ENCODE data around the gene MYO1E. TPM values are rescaled to one million over a fixed set of nuclear protein-coding genes. Genes with fewer than 3 reads are reported as not detected.

Gene MYO1E
- total RNA-seq, 6 experiments from 2014 or later = 108 to 142 (median 115) TPM

DNA sequence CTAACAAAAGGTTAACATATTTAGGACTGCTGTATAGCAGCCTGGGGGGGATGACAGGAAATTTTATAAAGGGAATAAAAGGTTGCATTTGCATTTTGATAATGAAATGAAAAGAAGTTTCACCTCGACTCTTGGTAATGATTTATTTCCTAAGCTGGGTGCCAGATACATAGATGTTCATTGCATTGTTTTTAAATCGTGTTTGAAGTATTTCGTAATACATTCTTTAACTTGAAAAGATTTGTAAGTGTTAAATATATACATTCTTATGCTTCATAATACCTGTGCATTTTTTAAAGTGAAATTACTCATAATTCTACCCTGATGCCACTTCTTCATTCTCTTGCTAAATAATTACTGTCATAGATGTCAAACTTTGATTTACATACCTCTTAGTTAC is 143.2 kb downstream of the MYO1E start:
- Mint-ChIP-seq H3K9me3 (peaks cover 4% of the 10 kb centered on the region; the same call in 1 of the 2 replicates), H3K27ac (no peak overlapping the region), H3K4me1 (ENCODE audit: low read depth) (peaks cover 45% of the 10 kb centered on the region), H3K4me3 (no peak overlapping the region), H3K36me3 (ENCODE audit: low read depth) (peaks cover 44% of the 10 kb centered on the region), H3K27me3 (ENCODE audit: insufficient read depth) (peaks cover 7% of the 10 kb centered on the region)
- TF ChIP-seq, protein P1, sequence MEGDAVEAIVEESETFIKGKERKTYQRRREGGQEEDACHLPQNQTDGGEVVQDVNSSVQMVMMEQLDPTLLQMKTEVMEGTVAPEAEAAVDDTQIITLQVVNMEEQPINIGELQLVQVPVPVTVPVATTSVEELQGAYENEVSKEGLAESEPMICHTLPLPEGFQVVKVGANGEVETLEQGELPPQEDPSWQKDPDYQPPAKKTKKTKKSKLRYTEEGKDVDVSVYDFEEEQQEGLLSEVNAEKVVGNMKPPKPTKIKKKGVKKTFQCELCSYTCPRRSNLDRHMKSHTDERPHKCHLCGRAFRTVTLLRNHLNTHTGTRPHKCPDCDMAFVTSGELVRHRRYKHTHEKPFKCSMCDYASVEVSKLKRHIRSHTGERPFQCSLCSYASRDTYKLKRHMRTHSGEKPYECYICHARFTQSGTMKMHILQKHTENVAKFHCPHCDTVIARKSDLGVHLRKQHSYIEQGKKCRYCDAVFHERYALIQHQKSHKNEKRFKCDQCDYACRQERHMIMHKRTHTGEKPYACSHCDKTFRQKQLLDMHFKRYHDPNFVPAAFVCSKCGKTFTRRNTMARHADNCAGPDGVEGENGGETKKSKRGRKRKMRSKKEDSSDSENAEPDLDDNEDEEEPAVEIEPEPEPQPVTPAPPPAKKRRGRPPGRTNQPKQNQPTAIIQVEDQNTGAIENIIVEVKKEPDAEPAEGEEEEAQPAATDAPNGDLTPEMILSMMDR (IDR thresholded peaks at IDR 0.05) = no peak
- DNase-seq = no peak

DNA sequence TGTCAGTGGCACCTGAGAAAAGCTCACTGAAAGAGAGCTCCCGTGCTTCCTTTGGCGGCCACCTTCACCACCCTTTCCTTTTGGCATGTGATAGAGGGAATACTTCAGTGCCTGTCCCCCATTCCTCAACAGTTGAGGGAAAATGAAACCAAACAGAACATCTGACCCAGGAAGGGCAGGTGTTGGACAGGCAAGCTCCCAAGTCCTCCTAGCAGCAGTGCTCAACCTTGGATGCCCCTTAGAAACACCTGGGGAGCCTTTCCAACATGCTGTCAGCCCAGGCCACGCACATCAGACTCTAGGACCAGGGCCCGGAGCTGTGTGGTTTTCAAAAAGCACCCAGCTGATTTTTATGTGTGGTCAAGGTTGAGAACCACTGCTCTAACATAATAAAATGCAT is 143.7 kb downstream of the MYO1E start:
- Mint-ChIP-seq H3K36me3 (ENCODE audit: low read depth) (peaks cover 44% of the 10 kb centered on the region), H3K27me3 (ENCODE audit: insufficient read depth) (peaks cover 7% of the 10 kb centered on the region), H3K4me1 (ENCODE audit: low read depth) (peaks cover 49% of the 10 kb centered on the region), H3K4me3 (no peak overlapping the region), H3K9me3 (peaks cover 4% of the 10 kb centered on the region; the same call in 1 of the 2 replicates), H3K27ac (no peak overlapping the region)
- TF ChIP-seq, protein P1 (IDR thresholded peaks at IDR 0.05) = no peak
- no peak for DNase-seq

DNA sequence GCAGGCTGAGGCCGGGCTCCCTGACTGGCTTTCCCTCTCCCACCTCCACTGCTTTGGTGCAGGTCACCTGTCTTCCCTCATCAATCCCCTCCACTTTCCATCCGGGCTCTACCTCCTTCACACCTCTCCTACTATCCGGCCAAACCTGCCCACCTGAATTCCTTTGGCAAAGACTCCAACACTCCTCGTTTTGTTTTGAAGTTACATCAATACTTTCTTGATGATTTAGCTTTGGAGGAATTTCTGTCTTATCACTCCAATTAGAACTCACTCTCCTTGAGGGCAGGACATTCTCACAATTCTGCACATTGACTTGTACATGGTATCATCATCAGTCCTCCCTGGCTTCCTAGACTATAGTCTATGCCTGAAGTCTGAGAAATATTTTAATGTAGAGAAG is 145.7 kb downstream of the MYO1E start:
- Mint-ChIP-seq H3K27me3 (ENCODE audit: insufficient read depth) (peaks cover 7% of the 10 kb centered on the region), H3K9me3 (peaks cover 4% of the 10 kb centered on the region; the same call in 1 of the 2 replicates), H3K4me1 (ENCODE audit: low read depth) (peaks cover 55% of the 10 kb centered on the region), H3K36me3 (ENCODE audit: low read depth) (peaks cover 55% of the 10 kb centered on the region), H3K4me3 (no peak overlapping the region), H3K27ac (peak overlapping the region; percentile 64)
- DNase-seq = no peak
- TF ChIP-seq, protein P1 (IDR thresholded peaks at IDR 0.05) = no peak

DNA sequence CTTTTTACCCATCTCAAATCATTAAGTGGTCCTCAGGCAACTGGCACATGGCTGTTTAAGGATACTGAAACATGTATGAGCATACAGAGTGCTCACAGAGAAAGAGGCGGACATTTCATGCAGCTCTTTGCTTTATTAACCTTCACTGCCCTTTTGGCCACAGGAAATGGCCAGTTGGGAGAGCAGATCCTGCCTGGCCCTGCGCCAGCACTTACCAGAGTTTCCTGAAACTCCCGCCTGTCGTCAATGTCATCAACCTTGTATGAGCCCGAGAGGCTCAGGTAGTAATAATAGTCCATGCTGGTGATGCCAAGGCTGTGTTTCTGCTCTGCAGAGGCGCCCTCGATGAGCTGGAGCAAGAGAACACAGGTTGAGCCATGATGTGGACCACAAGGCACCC is 148.2 kb downstream of the MYO1E start:
- Mint-ChIP-seq H3K27ac (no peak overlapping the region), H3K4me1 (ENCODE audit: low read depth) (peaks cover 63% of the 10 kb centered on the region), H3K27me3 (ENCODE audit: insufficient read depth) (peaks cover 7% of the 10 kb centered on the region), H3K4me3 (no peak overlapping the region), H3K36me3 (ENCODE audit: low read depth) (peaks cover 61% of the 10 kb centered on the region), H3K9me3 (peaks cover 4% of the 10 kb centered on the region; the same call in 1 of the 2 replicates)
- TF ChIP-seq, protein P1 (IDR thresholded peaks at IDR 0.05) = no peak
- no peak for DNase-seq

DNA sequence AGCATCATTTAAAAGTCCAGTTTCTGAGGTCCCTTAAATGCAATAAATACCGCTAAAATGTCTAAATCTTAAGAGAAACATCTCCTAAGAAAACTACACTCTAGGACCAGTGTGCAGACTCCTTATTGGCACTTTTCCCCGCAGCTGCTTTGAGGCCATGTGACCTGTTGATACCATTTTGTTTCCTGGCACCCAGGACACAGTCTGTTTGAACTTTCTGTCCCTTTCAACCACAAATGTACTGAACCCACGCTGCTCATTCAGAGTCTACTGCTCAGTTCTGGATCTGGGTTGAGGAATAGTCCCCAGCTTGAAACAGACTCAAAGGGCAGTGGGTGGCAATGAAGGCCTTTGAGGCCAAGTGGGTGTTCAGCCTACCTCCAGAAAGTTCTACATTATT is 148.9 kb downstream of the MYO1E start:
- TF ChIP-seq, protein P1 (IDR thresholded peaks at IDR 0.05) = no peak
- H3K36me3 Mint-ChIP-seq (ENCODE audit: low read depth) = peaks cover 68% of the 10 kb centered on the region
- H3K4me3 Mint-ChIP-seq = no peak overlapping the region; the same call in 1 of the 2 replicates
- peaks cover 7% of the 10 kb centered on the region for H3K27me3 Mint-ChIP-seq (ENCODE audit: insufficient read depth)
- DNase-seq = no peak
- H3K27ac Mint-ChIP-seq = peak overlapping the region; percentile 86; the same call in 1 of the 2 replicates
- peaks cover 4% of the 10 kb centered on the region; the same call in 1 of the 2 replicates for H3K9me3 Mint-ChIP-seq
- H3K4me1 Mint-ChIP-seq (ENCODE audit: low read depth) = peaks cover 59% of the 10 kb centered on the region
